DND-41 (cell line): ENCODE measurements around the gene B3GNT7.

ENCODE experiments used
- CTCF ChIP-seq: IDR thresholded peaks from 2 replicates; pipeline ENCODE4 v1.5.1; 2012; ENCODE audit warnings: borderline replicate concordance, low read length, moderate library complexity, mild to moderate bottlenecking; ENCODE audit not compliant: poor library complexity, severe bottlenecking; ENCODE audit errors: extremely low read depth
- EZH2 ChIP-seq: IDR thresholded peaks from 3 replicates; pipeline ENCODE4 v1.6.1; 2012; ENCODE audit warnings: borderline replicate concordance, low read depth, mild to moderate bottlenecking, moderate library complexity, low read length, inconsistent platforms; ENCODE audit not compliant: severe bottlenecking

- TF ChIP-seq CTCF (no peak), EZH2 (no peak)
Measured at GRCh38 chr2:231431606-231432005, 36.1 kb downstream of the B3GNT7 start.
